T47D (cell line): ENCODE results near the gene AKT1S1.

Experiments
- DNase-seq, 2 experiments: peaks; one replicate each; pipeline versions ENCODE4 v3.0.0 to v3.0.0-alpha.2; 2011 to 2012; ENCODE audit warnings: low read depth in 1 of 2, low spot score in 1 of 2
- JUND ChIP-seq: IDR thresholded peaks from 2 replicates; pipeline ENCODE4 v1.6.1; 2012; ENCODE audit warnings: low read depth
- in situ Hi-C: cut with HindIII; loops from 2 replicates; pipeline ENCODE4 v1.10.0; 2016; ENCODE audit warnings: low sequenced_read_pairs, low pct_unique_long_range_greater_than_20kb

AKT1S1 gene

DNA sequence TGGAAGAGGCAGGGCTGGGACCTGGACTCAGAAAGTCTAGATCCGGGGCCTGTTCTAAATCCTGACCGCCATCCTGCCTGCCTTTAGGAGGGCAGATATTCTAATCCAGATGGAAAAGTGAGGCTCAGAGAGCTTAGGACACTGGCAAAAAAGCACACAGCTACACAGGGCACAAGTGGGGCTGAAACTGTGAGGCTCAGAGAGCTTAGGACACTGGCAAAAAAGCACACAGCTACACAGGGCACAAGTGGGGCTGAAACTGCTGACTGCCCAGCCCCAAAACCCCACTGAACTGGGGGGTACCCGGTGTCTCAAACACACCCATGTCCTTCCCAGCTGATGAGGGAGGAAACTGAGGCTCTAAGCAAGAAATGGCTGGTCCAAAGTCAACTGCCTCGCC, 2.0 kb downstream of the AKT1S1 start:
- no peak for TF ChIP-seq JUND
- in situ Hi-C loops = no loop called here
- no peak for DNase-seq

- DNase-seq = no peak
- in situ Hi-C loops = no loop called here
- no peak for TF ChIP-seq JUND
These were observed 2.5 kb downstream of the AKT1S1 start for GRCh38 chr19:49874503-49875157.

GRCh38 chr19:49873834-49874233, 3.3 kb downstream of the AKT1S1 start:
- no peak for TF ChIP-seq JUND
- in situ Hi-C loops = no loop called here

GRCh38 chr19:49873129-49873521, 4.0 kb downstream of the AKT1S1 start:
- no peak for DNase-seq
- in situ Hi-C loops = no loop called here
- no peak for TF ChIP-seq JUND

More at GRCh38 chr19:49873834-49874233, 3.3 kb downstream of the AKT1S1 start:
- no peak for DNase-seq

- in situ Hi-C loops = no loop called here
- DNase-seq = no peak
- TF ChIP-seq JUND = no peak
These were observed 4.7 kb downstream of the AKT1S1 start for GRCh38 chr19:49872245-49873128.

DNA sequence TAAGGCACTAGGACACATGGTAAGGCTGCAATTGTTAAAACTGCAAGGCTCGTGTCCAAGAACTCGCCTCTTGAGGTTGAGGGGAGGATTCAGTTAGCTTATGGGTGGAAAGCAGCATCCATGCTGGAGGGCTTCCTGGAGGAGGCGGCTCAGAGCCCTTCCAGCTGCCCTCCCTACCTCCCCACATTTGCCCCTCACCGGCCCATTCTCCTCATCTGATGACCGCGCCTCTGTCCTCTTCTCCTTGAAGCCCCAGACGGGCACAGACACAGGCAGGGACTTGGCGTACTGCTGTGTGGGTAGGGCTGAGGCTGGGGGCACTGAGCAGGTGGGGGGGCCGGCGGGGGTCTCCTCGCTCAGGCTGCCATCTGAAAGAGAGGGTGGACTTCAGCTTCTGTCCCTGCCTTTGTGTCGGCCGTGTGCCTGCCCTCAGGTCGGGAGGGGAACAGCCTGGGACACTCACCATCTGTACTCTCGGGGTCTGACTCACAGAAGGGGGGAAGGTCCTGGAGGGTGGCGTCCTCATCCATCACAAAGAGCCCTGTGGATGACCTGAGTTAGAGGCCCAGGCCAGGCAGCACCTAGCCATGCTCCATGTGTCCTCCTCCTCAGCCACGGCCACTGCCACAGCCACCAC, 5.7 kb downstream of the AKT1S1 start:
- TF ChIP-seq JUND = no peak
- DNase-seq = no peak
- in situ Hi-C loops = no loop called here

- DNase-seq = no peak
- in situ Hi-C loops = no loop called here
- no peak for TF ChIP-seq JUND
These were observed 6.8 kb downstream of the AKT1S1 start for GRCh38 chr19:49870309-49870901.

- no peak for TF ChIP-seq JUND
- in situ Hi-C loops = no loop called here
- DNase-seq = peak; percentile 92 to 99
These were observed 7.5 kb downstream of the AKT1S1 start for GRCh38 chr19:49869484-49870308.

DNA sequence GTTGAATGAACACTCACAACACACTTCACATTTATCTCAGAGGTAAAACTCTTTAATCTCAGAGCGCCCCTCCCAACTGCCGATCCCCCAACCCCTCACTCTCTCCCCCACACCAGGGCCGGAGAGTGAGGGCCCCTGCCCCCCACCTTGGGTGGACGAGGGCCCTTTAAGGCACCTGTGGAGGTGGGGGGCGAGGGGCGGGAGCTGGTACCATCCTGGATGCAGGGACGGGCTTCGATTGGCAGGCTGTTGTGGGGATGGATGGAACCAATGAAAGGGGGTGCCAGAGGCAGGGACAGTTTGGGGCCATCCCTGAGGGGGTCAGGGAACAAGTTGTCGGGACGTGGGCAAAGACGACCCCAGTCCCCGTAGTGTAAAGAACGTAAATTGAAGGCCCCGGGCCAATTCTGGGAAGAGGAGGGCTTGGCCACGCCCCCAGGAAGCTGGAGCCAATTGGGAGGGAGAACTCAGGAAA, 8.1 kb downstream of the AKT1S1 start:
- no peak for DNase-seq
- no peak for TF ChIP-seq JUND
- in situ Hi-C loops = no loop called here

DNA sequence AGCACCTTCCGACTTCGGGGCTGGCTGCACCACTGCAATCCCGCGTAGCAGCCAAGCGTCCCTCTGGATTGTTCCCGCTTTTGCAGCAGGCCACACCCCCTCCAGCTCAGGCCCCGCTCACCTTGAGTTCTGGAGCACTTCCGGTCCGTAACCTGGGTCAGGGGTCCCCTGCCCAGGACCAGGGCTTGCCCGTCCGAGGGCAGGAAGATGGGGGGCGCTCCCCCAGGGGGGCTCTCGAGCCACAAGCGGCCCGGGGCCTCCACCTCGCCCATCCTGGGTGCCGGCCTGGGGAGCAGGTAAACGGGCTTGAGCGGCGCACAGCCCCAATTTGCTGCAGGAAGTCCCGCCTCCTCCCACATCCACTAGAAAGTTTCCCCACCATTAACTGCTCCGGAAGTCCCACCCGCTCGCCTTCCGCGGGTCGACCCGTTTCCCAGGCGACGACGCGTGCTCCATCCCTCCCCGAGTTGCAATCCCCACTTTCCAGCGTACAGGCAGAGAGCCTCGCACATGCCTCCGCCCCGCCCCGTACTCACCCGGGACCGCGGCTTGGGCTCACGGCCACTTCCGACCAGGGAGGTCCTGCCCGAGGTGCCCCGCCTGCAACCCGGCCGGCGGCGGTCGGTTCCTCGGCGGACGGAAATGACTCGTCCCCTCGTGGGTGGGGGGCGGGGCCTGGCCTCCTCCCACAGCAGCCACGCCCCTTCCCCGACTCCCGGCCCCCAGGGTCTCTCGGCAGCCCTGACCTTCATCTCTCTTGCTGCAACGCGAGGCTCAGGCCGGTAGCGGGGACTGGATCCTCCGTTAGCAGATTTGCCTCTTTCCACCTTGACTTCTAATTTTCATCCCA, 10.0 kb downstream of the AKT1S1 start, which contains the start of gene PNKP:
PNKP (minus strand) TSS at position 644 of the 850 bp plus-strand sequence; CDS start at position 272, 372 bp downstream.
- DNase-seq = peak; percentile 82 to 89
- no peak for TF ChIP-seq JUND
- in situ Hi-C loops = no loop called here

GRCh38 chr19:49864890-49865289, 12.3 kb downstream of the AKT1S1 start:
- no peak for TF ChIP-seq JUND
- in situ Hi-C loops = no loop called here
- no peak for DNase-seq
